H1 (cell line): ENCODE results near the gene CST4. TPM values are rescaled to one million over a fixed set of nuclear protein-coding genes. Genes with fewer than 3 reads are reported as not detected.

Experiments
- CBX5 ChIP-seq: fragments of 300-800, 300-1000 bp; sonication (generic); IDR thresholded peaks from 2 replicates; pipeline ENCODE4 v1.7.1; 2016; ENCODE audit warnings: antibody characterized with exemption, low read length, low read depth
- FOSL1 ChIP-seq: IDR thresholded peaks from 2 replicates; pipeline ENCODE4 v1.6.1; 2011; ENCODE audit warnings: mild to moderate bottlenecking, low read depth, low read length, moderate library complexity; ENCODE audit not compliant: insufficient read depth
- NANOG ChIP-seq: IDR thresholded peaks from 2 replicates; pipeline ENCODE4 v1.6.1; 2011; ENCODE audit warnings: low read length, low read depth, mild to moderate bottlenecking, inconsistent platforms; ENCODE audit not compliant: insufficient read depth, poor library complexity, severe bottlenecking
- PHF8 ChIP-seq: fragments of 200-600 bp; sonication (generic); conservative IDR thresholded peaks from 2 replicates; pipeline ENCODE4 v1.7.1; 2012; ENCODE audit warnings: low read depth, mild to moderate bottlenecking, inconsistent platforms, low read length, moderate library complexity
- RAD21 ChIP-seq, 2 experiments: IDR thresholded peaks in 1 of 2; conservative IDR thresholded peaks in 1 of 2; 2 replicates each; pipeline ENCODE4 v1.6.1; 2011; ENCODE audit warnings: low read depth in 2 of 2, low read length in 2 of 2, improper control_type of control experiment in 1 of 2, inconsistent platforms in 1 of 2, mild to moderate bottlenecking in 1 of 2, moderate library complexity in 1 of 2
- SP2 ChIP-seq: IDR thresholded peaks from 2 replicates; pipeline ENCODE4 v1.6.1; 2012; ENCODE audit warnings: mild to moderate bottlenecking, low read length, inconsistent platforms
- TAF7 ChIP-seq: optimal IDR thresholded peaks from 2 replicates; pipeline ENCODE3; 2011; ENCODE audit warnings: low read depth, mild to moderate bottlenecking, inconsistent platforms, low read length, moderate library complexity, borderline replicate concordance
- polyA plus RNA-seq, 7 experiments: library from polyadenylated mRNA; depleted of rRNA in 3 of 7; stranded (reverse) in 5 of 7; unstranded in 2 of 7; fragments of >200 nt in 5 of 7; fragments of 200-250 nt in 2 of 7; gene quantifications; 1 replicate in 5 of 7; 2 replicates in 1 of 7; 4 replicates in 1 of 7; pipeline versions ENCODE4 v1.2.1 to v1.2.3, GENCODE V29; 2011 to 2013; ENCODE audit warnings: missing spikeins in 2 of 7, mixed read lengths in 2 of 7
- total RNA-seq: library from RNA; stranded (reverse); fragmentation: NEBNext Ultra II Directional; extraction: Animal tissue kit (Norgen Biotek cat#: 25700); gene quantifications from 2 replicates; pipeline ENCODE4 v1.2.1, GENCODE V29; 2021
- TF ChIP-seq, protein P1 (sequence below): fragments of 300-600 bp; sonication (generic); IDR thresholded peaks from 2 replicates; pipeline ENCODE4 v1.7.1; 2012; ENCODE audit warnings: low read length, moderate library complexity, mild to moderate bottlenecking, inconsistent platforms; ENCODE audit not compliant: insufficient replicate concordance
- TF ChIP-seq, protein P2 (sequence below): IDR thresholded peaks from 2 replicates; pipeline ENCODE4 v1.6.1; 2012; ENCODE audit warnings: low read length, inconsistent platforms

Gene CST4
- total and polyA plus RNA-seq, 2 of the 8 experiments (the other 6 are each of a cell fraction or from before 2014, with no cell fraction given): not detected

DNA sequence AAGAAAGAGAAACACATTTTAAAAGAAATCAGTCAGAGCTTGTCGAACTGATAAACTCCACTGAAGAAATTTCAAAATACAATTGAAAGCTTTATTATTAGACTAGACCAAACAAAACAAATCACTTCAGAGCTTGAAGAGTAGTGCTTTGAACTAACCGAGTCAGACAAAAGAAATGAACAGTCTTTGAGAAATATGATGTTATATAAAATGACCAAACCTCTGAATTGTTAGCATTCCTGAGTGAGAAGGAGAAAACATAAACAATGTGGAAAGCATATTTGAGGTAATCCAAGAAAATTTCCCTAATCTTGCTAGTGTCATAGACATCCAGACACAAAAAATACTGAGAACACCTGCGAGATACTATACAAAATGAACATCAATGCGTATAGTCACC is 13.2 kb upstream of the CST4 start (continued):
- TF ChIP-seq, protein P1, sequence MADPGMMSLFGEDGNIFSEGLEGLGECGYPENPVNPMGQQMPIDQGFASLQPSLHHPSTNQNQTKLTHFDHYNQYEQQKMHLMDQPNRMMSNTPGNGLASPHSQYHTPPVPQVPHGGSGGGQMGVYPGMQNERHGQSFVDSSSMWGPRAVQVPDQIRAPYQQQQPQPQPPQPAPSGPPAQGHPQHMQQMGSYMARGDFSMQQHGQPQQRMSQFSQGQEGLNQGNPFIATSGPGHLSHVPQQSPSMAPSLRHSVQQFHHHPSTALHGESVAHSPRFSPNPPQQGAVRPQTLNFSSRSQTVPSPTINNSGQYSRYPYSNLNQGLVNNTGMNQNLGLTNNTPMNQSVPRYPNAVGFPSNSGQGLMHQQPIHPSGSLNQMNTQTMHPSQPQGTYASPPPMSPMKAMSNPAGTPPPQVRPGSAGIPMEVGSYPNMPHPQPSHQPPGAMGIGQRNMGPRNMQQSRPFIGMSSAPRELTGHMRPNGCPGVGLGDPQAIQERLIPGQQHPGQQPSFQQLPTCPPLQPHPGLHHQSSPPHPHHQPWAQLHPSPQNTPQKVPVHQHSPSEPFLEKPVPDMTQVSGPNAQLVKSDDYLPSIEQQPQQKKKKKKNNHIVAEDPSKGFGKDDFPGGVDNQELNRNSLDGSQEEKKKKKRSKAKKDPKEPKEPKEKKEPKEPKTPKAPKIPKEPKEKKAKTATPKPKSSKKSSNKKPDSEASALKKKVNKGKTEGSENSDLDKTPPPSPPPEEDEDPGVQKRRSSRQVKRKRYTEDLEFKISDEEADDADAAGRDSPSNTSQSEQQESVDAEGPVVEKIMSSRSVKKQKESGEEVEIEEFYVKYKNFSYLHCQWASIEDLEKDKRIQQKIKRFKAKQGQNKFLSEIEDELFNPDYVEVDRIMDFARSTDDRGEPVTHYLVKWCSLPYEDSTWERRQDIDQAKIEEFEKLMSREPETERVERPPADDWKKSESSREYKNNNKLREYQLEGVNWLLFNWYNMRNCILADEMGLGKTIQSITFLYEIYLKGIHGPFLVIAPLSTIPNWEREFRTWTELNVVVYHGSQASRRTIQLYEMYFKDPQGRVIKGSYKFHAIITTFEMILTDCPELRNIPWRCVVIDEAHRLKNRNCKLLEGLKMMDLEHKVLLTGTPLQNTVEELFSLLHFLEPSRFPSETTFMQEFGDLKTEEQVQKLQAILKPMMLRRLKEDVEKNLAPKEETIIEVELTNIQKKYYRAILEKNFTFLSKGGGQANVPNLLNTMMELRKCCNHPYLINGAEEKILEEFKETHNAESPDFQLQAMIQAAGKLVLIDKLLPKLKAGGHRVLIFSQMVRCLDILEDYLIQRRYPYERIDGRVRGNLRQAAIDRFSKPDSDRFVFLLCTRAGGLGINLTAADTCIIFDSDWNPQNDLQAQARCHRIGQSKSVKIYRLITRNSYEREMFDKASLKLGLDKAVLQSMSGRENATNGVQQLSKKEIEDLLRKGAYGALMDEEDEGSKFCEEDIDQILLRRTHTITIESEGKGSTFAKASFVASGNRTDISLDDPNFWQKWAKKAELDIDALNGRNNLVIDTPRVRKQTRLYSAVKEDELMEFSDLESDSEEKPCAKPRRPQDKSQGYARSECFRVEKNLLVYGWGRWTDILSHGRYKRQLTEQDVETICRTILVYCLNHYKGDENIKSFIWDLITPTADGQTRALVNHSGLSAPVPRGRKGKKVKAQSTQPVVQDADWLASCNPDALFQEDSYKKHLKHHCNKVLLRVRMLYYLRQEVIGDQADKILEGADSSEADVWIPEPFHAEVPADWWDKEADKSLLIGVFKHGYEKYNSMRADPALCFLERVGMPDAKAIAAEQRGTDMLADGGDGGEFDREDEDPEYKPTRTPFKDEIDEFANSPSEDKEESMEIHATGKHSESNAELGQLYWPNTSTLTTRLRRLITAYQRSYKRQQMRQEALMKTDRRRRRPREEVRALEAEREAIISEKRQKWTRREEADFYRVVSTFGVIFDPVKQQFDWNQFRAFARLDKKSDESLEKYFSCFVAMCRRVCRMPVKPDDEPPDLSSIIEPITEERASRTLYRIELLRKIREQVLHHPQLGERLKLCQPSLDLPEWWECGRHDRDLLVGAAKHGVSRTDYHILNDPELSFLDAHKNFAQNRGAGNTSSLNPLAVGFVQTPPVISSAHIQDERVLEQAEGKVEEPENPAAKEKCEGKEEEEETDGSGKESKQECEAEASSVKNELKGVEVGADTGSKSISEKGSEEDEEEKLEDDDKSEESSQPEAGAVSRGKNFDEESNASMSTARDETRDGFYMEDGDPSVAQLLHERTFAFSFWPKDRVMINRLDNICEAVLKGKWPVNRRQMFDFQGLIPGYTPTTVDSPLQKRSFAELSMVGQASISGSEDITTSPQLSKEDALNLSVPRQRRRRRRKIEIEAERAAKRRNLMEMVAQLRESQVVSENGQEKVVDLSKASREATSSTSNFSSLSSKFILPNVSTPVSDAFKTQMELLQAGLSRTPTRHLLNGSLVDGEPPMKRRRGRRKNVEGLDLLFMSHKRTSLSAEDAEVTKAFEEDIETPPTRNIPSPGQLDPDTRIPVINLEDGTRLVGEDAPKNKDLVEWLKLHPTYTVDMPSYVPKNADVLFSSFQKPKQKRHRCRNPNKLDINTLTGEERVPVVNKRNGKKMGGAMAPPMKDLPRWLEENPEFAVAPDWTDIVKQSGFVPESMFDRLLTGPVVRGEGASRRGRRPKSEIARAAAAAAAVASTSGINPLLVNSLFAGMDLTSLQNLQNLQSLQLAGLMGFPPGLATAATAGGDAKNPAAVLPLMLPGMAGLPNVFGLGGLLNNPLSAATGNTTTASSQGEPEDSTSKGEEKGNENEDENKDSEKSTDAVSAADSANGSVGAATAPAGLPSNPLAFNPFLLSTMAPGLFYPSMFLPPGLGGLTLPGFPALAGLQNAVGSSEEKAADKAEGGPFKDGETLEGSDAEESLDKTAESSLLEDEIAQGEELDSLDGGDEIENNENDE: no peak
- no peak for TF ChIP-seq CBX5
- TF ChIP-seq NANOG: no peak
- TF ChIP-seq RAD21 (IDR thresholded peaks at IDR 0.05 in 1 of 2, conservative IDR thresholded peaks at IDR 0.05 in 1 of 2; ENCODE audit: low read depth in 2 of 2, low read length in 2 of 2): no peak
- TF ChIP-seq SP2: no peak
- no peak for TF ChIP-seq PHF8
- TF ChIP-seq FOSL1: no peak
- TF ChIP-seq, protein P2, sequence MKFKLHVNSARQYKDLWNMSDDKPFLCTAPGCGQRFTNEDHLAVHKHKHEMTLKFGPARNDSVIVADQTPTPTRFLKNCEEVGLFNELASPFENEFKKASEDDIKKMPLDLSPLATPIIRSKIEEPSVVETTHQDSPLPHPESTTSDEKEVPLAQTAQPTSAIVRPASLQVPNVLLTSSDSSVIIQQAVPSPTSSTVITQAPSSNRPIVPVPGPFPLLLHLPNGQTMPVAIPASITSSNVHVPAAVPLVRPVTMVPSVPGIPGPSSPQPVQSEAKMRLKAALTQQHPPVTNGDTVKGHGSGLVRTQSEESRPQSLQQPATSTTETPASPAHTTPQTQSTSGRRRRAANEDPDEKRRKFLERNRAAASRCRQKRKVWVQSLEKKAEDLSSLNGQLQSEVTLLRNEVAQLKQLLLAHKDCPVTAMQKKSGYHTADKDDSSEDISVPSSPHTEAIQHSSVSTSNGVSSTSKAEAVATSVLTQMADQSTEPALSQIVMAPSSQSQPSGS: no peak
- TF ChIP-seq TAF7: no peak
